T47D (cell line): ENCODE data around the gene DISP3.

Experiments
- DNase-seq, 2 experiments: peaks; one replicate each; pipeline versions ENCODE4 v3.0.0 to v3.0.0-alpha.2; 2011 to 2012; ENCODE audit warnings: low read depth in 1 of 2, low spot score in 1 of 2
- JUND ChIP-seq: IDR thresholded peaks from 2 replicates; pipeline ENCODE4 v1.6.1; 2012; ENCODE audit warnings: low read depth
- in situ Hi-C: cut with HindIII; loops from 2 replicates; pipeline ENCODE4 v1.10.0; 2016; ENCODE audit warnings: low sequenced_read_pairs, low pct_unique_long_range_greater_than_20kb

The DISP3 gene

DNA sequence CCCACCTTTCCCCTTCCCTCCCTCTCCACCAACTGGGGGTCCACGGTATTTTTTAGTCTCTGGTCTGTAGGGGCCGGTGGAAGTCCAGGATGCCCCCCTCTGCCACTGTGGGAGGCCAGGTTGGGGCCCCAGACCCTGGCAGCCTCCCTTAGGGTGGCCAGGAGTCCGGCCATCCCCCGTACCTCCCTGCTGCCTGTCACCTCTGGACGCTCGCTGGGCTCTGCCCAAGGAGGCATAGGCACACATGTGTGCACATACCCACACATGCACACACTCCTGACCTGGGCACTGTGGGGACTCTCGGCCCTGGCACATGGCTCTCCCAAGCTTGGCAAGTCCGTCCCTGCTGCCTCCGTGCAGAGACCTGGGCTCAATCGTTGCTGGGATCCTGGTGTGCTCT is 53.0 kb downstream of the DISP3 start:
- in situ Hi-C loops: no loop called here

DNA sequence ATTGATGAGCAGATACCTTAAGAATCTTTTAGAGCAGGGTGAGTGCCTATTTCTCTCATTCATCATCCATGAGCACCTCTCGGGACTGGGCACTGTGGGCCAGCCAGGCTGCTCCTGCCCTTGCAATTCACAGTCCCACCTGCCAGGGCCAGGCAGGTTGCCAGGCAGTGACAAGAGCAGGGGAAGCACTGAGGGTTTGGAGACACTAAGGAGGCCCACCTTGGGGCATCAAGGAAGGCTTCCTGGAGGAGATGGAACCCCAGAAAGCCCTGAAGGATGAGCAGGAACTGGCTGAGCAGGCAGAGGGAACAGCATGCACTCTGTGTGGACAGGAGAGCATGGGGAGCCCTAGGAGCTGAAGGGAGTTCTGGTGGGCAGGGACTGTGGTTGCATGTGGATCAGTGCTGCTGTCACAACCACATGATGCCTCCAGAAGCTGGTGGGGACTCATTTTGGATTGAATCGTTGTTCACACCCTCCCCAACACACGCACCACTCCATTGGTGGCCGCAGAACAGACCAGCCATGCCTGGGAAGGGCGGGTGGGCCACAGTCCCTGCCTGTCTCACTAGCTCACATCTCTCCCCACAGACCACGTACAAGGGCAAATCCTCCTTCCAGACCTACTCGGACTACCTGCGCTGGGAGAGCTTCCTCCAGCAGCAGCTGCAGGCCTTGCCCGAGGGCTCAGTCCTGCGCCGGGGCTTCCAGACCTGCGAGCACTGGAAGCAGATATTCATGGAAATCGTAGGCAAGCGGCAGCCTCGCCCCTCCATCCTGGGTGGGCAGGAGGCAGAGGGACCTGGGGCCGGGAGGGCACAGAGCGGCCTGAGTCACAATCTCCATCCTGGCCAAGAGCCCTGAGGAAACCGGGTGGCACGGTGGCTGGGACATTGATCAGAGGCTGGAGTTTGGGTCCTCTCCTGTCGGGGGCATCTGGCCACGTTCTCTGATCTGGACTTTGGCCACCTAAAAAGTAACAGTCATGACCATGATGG is 55.1 kb downstream of the DISP3 start:
- no peak for TF ChIP-seq JUND
- DNase-seq: no peak
- in situ Hi-C loops: no loop called here

More for the DNA sequence above, 53.0 kb downstream of the DISP3 start:
- DNase-seq: no peak
- no peak for TF ChIP-seq JUND

DNA sequence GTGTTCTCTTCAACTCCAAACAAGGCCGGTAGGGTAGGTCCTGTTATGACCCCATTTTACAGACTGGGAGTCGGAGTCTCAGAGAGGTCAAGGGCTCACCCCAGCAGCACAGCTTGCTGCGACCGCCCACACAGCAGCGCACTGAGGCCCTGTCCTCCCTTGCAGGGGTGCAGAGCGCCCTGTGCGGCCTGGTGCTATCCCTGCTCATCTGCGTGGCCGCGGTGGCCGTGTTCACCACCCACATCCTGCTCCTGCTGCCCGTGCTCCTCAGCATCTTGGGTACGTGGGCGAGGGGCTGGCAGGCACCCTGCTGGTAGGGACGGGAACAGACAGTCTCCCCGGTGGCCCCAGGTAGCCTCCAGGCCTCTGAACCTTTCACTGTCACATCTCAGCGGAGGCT is 55.9 kb downstream of the DISP3 start:
- in situ Hi-C loops: no loop called here
- DNase-seq: no peak
- no peak for TF ChIP-seq JUND

DNA sequence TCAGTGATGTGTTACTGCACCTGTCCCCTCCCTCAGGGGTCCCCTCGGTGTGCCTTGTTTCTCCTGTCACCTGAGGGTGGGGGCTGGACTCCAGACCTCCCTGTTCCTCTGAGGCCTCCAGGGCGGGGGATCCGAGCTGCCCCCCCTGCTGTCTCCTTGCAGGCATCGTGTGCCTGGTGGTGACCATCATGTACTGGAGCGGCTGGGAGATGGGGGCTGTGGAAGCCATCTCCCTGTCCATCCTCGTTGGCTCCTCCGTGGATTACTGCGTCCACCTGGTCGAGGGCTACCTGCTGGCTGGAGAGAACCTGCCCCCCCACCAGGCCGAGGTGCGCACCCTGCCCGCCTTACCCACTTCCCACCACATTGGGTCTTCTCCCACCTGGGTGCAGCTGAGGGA is 56.4 kb downstream of the DISP3 start:
- in situ Hi-C loops: no loop called here
- no peak for TF ChIP-seq JUND
- DNase-seq: no peak

DNA sequence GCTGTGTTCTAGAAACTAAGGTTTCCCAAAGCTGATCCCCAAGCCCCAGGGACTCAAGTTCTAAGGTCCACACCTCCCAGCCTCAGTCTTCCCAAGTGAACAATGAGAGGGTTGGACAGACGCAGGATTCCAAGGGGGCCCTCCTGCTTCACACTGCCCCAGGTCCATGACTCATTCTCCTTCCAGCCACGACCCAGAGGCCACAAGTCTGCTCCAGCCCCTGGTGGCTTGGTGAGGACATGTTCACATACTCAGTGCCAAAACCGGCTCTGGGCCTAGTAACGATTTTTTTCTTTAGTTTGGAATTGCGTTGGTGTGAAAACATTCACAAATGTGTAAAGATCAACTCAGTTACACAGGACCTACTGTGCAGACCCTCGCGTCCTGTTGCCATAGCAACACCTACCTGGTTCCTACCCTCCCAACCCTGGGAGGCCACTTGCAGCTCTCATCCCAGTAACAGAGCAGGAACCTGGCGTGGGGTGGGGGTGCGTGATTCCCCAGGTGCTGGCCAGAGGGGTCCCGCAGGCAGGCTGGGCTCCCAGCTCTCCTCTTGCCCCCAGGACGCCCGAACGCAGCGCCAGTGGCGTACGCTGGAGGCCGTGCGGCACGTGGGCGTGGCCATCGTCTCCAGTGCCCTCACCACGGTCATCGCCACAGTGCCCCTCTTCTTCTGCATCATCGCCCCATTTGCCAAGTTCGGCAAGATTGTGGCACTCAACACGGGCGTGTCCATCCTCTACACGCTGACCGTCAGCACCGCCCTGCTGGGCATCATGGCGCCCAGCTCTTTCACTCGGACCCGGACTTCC is 57.0 kb downstream of the DISP3 start:
- in situ Hi-C loops: no loop called here
- TF ChIP-seq JUND: no peak
- peak in 1 of 2 experiments; percentile 9 for DNase-seq

DNA sequence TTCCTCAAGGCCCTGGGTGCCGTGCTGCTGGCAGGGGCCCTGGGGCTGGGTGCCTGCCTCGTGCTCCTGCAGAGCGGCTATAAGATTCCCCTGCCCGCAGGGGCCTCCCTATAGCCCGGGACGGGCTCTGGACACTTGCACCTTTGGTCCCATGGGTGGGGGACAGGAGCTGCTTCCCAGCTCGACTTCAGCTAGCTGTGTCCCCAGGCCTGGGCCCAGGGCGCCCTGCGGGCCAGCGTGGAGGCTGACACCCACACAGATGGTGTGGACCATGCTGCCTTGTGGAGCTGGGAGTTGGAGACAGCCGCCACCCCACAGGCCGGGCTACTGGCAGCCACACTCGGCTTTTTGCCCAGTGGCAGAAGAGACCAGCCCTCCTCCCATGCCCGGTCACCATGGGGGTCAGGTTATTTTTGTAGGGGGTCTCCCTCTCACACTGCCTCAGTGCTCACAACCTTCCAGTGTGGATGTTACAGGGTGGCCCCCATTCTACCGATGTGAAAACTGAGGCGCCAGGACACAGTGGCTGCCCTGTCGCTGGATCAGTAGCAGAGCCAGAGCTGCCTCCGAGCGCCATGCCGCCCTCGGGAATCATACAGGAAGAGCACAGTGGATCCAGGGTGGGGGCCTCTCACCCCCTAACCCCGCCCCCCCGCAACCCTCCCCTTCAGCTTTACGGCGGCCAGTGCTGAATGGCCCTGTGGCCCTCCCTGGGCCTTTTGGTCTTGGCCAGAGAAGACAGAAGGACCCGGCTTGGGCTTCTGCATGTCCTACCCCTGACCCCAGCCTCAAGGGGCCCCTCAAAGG is 57.8 kb downstream of the DISP3 start:
- no peak for DNase-seq
- in situ Hi-C loops: no loop called here
- no peak for TF ChIP-seq JUND

DNA sequence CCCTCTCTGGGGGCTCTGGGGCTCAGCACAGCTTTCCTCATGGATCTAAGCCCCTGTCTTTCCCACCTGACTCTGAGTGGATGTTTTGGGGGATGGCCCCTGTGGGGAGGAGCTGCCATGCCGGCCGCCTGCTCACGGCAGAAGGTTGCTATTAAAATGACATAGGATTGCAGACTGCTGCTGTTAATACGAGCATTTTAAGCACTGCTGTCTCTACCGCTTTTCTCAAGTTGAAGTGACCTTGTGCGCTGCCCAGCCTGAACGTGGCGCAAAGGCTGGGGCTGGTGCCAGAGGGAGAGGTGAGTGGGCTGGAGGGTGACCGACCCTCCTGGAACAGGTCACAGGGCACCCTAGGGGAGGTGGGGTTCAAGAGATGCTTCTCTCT is 58.4 kb downstream of the DISP3 start:
- in situ Hi-C loops: no loop called here
- no peak for TF ChIP-seq JUND
- DNase-seq: no peak

DNA sequence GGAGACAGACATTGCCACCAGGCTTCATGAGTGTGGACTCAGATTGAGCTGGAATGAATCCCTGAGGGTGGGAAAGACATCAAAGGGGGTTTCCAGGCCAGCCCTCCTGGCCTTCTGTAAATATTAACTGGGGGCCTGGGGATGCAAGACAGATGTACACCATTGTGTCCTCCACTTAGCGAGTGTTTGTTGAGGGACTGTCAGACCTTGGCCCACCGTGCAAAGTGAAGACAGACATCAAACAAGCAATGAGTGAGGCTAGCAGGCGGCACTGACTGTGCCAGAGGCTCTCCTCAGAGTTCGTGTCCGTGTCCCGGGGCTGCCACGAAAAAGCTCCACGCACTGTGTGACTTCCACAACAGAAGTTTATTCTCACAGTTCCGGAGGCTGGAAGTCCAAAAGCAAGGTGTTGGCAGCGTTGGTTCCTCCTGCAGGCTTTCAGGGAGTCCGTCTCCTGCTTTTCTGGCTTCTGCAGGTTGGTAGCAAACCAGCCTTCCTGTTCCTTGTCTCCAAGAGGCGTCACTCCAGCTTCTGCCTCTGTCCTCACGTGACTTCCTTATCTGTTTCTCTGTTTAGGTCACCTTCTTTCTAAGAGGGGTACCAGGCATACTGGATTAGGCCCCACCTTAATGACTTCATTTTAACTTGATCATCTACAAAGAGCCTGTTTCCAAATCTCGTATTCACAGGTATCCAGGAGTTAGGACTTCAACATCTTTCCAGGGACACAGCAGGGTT is 59.1 kb downstream of the DISP3 start:
- TF ChIP-seq JUND: no peak
- DNase-seq: no peak
- in situ Hi-C loops: no loop called here

DNA sequence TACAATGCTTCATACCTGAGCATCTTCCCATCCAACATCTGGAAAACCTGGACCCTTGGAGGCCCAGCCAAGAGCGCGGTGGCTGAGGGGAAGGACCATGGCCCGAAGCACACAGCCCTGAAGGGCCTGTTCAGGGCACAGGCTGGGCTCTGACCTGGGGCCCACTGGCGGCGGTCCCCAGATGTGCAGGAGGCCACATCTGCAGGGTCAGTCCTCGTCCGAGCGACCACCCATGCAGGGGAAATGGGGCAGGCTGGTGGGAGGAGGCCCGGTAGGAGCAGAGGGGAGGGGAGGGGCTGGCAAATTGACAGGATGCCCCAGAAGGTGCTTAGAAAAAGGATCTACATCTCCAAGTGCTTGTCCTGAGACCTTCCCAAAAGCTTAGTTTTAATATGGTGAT is 59.9 kb downstream of the DISP3 start:
- in situ Hi-C loops: no loop called here
- no peak for DNase-seq
- TF ChIP-seq JUND: no peak

DNA sequence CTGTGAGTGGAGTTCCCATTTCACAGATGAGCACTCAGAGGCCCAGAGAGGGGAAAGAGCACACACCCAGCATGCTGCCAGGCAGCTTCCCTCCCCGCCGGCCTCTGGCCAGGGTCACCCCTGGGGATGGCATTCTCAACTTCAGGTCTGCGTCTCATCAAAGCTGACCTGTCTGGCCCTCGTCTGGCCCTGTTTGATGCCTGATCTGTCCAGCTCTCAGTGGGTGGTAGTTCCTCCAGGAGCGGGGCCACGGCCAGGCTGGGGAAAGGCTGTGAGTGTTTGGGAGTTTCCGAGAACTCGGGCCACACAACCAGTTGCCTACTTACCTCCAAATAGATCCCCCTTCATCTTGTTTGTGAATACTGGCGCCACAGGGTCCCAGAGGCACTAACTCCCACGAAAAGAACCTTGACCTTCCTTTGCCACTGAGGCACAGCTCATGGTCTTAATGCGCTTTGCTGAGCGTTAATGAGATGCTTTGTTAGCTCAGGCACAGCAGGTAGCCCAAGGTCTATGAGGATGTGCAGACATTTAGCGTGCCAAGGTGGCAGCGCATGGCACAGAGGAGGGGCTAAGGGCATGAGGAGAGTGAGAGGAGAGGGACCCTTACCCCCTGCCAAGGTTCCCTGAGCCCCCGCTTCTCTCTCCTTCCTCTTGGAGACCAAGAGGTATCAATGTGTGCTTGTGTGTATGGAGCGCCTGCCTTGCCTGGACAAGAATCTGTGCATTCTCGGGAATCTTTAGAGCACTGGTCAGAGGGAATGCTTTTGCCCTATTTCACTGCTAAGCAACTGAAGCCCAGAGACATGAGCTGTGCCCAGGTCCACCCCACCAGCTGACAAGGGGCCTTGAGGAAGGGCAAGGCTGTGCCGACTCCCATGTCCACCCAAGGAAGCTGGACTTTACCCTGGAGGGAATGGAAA is 61.2 kb downstream of the DISP3 start:
- TF ChIP-seq JUND: no peak
- in situ Hi-C loops: no loop called here
- no peak for DNase-seq

DNA sequence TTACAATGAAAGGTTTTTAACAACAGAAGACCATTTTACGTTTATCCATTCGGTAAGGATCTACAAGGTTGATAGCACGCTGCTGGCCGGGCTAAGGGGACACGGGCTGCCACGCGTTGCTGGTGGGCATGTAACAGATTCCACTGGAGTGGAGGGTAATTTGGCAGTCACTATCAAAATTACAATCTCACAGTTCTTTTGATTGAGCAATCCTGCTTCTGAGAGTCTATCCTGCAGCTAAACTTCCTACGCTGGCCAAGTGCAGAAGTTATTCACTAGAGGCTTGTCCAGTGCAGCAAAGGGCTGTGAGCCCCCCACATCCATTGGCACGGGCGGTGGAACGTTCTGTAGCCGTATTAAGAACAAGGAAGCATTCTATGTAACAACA is 61.8 kb downstream of the DISP3 start:
- in situ Hi-C loops: no loop called here
- DNase-seq: no peak
- no peak for TF ChIP-seq JUND
